HepG2 (cell line): Measurements from ENCODE around the gene INKA2. TPM values are rescaled to one million over a fixed set of nuclear protein-coding genes. Genes with fewer than 3 reads are reported as not detected.
A peak's percentile ranks its signal among the peaks of the same experiment; 100 is the strongest.

Source experiments
- ATF1 ChIP-seq: IDR thresholded peaks from 2 replicates; pipeline ENCODE4 v1.6.1; 2016; ENCODE audit warnings: mild to moderate bottlenecking, control low read depth
- ELF3 ChIP-seq: IDR thresholded peaks from 2 replicates; pipeline ENCODE4 v1.6.1; 2016; ENCODE audit warnings: missing genetic modification reagents, missing compliant biosample characterization
- ERF ChIP-seq: IDR thresholded peaks from 2 replicates; pipeline ENCODE4 v1.6.1; 2018; ENCODE audit warnings: missing biosample characterization, missing genetic modification reagents
- HNRNPL ChIP-seq: fragments of 200-400 bp; formaldehyde crosslinking; IDR thresholded peaks from 2 replicates; pipeline ENCODE4 v1.6.1; 2017; ENCODE audit warnings: mild to moderate bottlenecking, low read depth, low read length
- HOXA3 ChIP-seq: sonication (generic); formaldehyde crosslinking; IDR thresholded peaks from 2 replicates; pipeline ENCODE4 v1.5.0; 2020; ENCODE audit warnings: missing genetic modification reagents
- MTA1 ChIP-seq: sonication (generic); formaldehyde crosslinking; IDR thresholded peaks from 2 replicates; pipeline ENCODE4 v1.4.0; 2020; ENCODE audit warnings: missing genetic modification reagents, mild to moderate bottlenecking, borderline replicate concordance
- NFIC ChIP-seq: IDR thresholded peaks from 2 replicates; pipeline ENCODE4 v1.6.1; 2012; ENCODE audit warnings: mild to moderate bottlenecking, low read length, inconsistent platforms
- NKX3-1 ChIP-seq: sonication (generic); formaldehyde crosslinking; IDR thresholded peaks from 2 replicates; pipeline ENCODE4 v1.5.0; 2020; ENCODE audit warnings: missing genetic modification reagents
- PITX1 ChIP-seq: sonication (generic); formaldehyde crosslinking; IDR thresholded peaks from 2 replicates; pipeline ENCODE4 v1.5.1; 2020; ENCODE audit warnings: mild to moderate bottlenecking, missing genetic modification reagents
- SPEN ChIP-seq: sonication (generic); formaldehyde crosslinking; IDR thresholded peaks from 2 replicates; pipeline ENCODE4 v1.5.1; 2020; ENCODE audit warnings: low read depth, mild to moderate bottlenecking, missing genetic modification reagents
- SYNCRIP ChIP-seq: fragments of 200-400 bp; formaldehyde crosslinking; IDR thresholded peaks from 2 replicates; pipeline ENCODE4 v1.6.1; 2018; ENCODE audit warnings: mild to moderate bottlenecking, low read depth, low read length; ENCODE audit not compliant: insufficient read depth
- TAF1 ChIP-seq: sonication (generic); formaldehyde crosslinking; IDR thresholded peaks from 2 replicates; pipeline ENCODE4 v1.4.0; 2020; ENCODE audit warnings: missing genetic modification reagents
- ZFYVE20 ChIP-seq: sonication (generic); formaldehyde crosslinking; IDR thresholded peaks from 2 replicates; pipeline ENCODE4 v1.8.0; 2023; ENCODE audit warnings: low read depth, mild to moderate bottlenecking, moderate library complexity, missing genetic modification reagents, borderline replicate concordance
- ZNF143 ChIP-seq: sonication (generic); formaldehyde crosslinking; IDR thresholded peaks from 2 replicates; pipeline ENCODE4 v1.4.0; 2020; ENCODE audit warnings: missing genetic modification reagents
- ZNF234 ChIP-seq: sonication (generic); formaldehyde crosslinking; conservative IDR thresholded peaks from 2 replicates; pipeline ENCODE4 v1.5.1; 2020; ENCODE audit warnings: mild to moderate bottlenecking, missing genetic modification reagents
- ZNF816 ChIP-seq: sonication (generic); formaldehyde crosslinking; IDR thresholded peaks from 2 replicates; pipeline ENCODE4 v1.8.0; 2022; ENCODE audit warnings: missing genetic modification reagents, mild to moderate bottlenecking, borderline replicate concordance
- polyA plus RNA-seq, 8 experiments: library from polyadenylated mRNA; depleted of rRNA in 3 of 8; stranded (reverse) in 7 of 8; unstranded in 1 of 8; fragments of >200 nt; fragmentation: Illumina TruSeq in 4 of 8; extraction: Trizol in 4 of 8; gene quantifications; 2 replicates each; pipeline versions ENCODE4 v1.2.1 to v1.2.3, GENCODE V29; 2011 to 2016; ENCODE audit warnings: low read depth in 4 of 8, missing spikeins in 1 of 8, mixed read lengths in 1 of 8; ENCODE audit not compliant: insufficient read depth in 1 of 8
- total RNA-seq, 5 experiments: library from RNA; depleted of rRNA; stranded (reverse); fragments of >200 nt; fragmentation: Illumina TruSeq; extraction: Trizol; gene quantifications; 2 replicates each; pipeline ENCODE4 v1.2.3, GENCODE V29; 2016; ENCODE audit warnings: low read depth in 1 of 5
- TF ChIP-seq, protein P1 (sequence below): sonication (generic); formaldehyde crosslinking; IDR thresholded peaks from 2 replicates; pipeline ENCODE4 v1.9.0; 2021; ENCODE audit warnings: missing genetic modification reagents, borderline replicate concordance
- TF ChIP-seq, protein P2 (sequence below): sonication (generic); formaldehyde crosslinking; conservative IDR thresholded peaks from 2 replicates; pipeline ENCODE4 v1.4.0; 2020; ENCODE audit warnings: mild to moderate bottlenecking, missing genetic modification reagents, moderate library complexity
- TF ChIP-seq, protein P3 (sequence below): IDR thresholded peaks from 2 replicates; pipeline ENCODE4 v1.6.1; 2016; ENCODE audit warnings: mild to moderate bottlenecking, missing biosample characterization, missing genetic modification reagents
- TF ChIP-seq, protein P4 (sequence below): IDR thresholded peaks from 2 replicates; pipeline ENCODE4 v1.6.1; 2018; ENCODE audit warnings: missing genetic modification reagents, mild to moderate bottlenecking, missing compliant biosample characterization
- TF ChIP-seq, protein P5 (sequence below): sonication (generic); formaldehyde crosslinking; IDR thresholded peaks from 2 replicates; pipeline ENCODE4 v1.4.0; 2020; ENCODE audit warnings: missing genetic modification reagents, borderline replicate concordance

Gene INKA2
- total and polyA plus RNA-seq, 2 of the 13 experiments (the other 11 are each of a cell fraction or from before 2014, with no cell fraction given), result 2.6 to 4.6 TPM

DNA sequence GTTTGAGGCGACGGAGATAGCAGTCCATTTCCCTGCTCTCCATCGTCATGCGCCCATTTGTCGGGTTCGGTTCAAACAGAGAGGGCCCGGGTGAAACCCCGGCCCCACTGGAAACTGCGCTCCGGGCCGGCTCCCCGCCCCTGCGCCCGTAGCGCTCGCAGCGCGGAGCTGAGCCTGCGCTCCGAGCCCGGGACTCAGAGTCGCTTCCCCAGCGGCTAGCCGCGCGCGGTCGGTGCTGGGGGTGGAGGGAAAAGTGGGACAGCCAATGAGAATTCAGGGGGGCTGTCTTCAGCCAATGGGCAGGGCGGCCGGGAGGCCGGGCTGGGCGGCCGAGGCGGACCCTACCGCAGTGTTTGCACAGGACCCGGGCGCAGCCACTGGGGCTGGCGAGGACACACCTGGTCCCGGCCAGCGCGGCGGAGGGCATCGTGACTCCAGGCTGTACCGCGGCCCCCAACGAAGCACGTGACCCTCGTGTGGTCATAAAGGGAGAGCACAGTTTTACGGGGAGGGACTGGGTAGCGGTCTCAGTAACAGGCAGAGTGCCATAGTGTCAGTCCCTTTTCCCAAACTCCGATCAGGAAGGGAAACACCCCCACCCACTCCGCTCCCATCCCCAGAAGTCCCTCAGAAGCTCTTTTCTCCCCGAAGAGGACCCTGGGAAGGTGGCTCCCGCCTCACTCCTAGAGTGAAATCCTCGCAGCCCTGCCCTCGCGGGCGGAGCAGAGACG is at the start of gene INKA2 (continued):
- TF ChIP-seq, protein P1, sequence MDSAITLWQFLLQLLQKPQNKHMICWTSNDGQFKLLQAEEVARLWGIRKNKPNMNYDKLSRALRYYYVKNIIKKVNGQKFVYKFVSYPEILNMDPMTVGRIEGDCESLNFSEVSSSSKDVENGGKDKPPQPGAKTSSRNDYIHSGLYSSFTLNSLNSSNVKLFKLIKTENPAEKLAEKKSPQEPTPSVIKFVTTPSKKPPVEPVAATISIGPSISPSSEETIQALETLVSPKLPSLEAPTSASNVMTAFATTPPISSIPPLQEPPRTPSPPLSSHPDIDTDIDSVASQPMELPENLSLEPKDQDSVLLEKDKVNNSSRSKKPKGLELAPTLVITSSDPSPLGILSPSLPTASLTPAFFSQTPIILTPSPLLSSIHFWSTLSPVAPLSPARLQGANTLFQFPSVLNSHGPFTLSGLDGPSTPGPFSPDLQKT (CRISPR knock-in tag), result no peak
- TF ChIP-seq, protein P2, sequence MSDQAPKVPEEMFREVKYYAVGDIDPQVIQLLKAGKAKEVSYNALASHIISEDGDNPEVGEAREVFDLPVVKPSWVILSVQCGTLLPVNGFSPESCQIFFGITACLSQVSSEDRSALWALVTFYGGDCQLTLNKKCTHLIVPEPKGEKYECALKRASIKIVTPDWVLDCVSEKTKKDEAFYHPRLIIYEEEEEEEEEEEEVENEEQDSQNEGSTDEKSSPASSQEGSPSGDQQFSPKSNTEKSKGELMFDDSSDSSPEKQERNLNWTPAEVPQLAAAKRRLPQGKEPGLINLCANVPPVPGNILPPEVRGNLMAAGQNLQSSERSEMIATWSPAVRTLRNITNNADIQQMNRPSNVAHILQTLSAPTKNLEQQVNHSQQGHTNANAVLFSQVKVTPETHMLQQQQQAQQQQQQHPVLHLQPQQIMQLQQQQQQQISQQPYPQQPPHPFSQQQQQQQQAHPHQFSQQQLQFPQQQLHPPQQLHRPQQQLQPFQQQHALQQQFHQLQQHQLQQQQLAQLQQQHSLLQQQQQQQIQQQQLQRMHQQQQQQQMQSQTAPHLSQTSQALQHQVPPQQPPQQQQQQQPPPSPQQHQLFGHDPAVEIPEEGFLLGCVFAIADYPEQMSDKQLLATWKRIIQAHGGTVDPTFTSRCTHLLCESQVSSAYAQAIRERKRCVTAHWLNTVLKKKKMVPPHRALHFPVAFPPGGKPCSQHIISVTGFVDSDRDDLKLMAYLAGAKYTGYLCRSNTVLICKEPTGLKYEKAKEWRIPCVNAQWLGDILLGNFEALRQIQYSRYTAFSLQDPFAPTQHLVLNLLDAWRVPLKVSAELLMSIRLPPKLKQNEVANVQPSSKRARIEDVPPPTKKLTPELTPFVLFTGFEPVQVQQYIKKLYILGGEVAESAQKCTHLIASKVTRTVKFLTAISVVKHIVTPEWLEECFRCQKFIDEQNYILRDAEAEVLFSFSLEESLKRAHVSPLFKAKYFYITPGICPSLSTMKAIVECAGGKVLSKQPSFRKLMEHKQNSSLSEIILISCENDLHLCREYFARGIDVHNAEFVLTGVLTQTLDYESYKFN (CRISPR knock-in tag), result peak; percentile 30
- TF ChIP-seq HNRNPL (no peak), ERF (CRISPR knock-in tag) (0 out of 2 replicates have a peak, but pooled peaks have one; percentile 36), ELF3 (CRISPR knock-in tag) (no peak), TAF1 (peak; percentile 94), ZNF143 (CRISPR knock-in tag) (peak; percentile 62), ZFYVE20 (CRISPR knock-in tag) (0 out of 2 replicates have a peak, but pooled peaks have one; percentile 20), SPEN (CRISPR knock-in tag) (peak; percentile 78; the same call in 1 of the 2 replicates), ZNF816 (CRISPR knock-in tag) (no peak), ZNF234 (no peak), MTA1 (CRISPR knock-in tag) (peak; percentile 12; the same call in 1 of the 2 replicates), NFIC (no peak), HOXA3 (peak; percentile 74; the same call in 1 of the 2 replicates), NKX3-1 (CRISPR knock-in tag) (peak; percentile 22; the same call in 1 of the 2 replicates), SYNCRIP (no peak), PITX1 (CRISPR knock-in tag) (peak; percentile 82), ATF1 (CRISPR knock-in tag) (no peak)
- TF ChIP-seq, protein P3, sequence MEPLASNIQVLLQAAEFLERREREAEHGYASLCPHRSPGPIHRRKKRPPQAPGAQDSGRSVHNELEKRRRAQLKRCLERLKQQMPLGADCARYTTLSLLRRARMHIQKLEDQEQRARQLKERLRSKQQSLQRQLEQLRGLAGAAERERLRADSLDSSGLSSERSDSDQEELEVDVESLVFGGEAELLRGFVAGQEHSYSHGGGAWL, result peak; percentile 87; the same call in 1 of the 2 replicates
- TF ChIP-seq, protein P4, sequence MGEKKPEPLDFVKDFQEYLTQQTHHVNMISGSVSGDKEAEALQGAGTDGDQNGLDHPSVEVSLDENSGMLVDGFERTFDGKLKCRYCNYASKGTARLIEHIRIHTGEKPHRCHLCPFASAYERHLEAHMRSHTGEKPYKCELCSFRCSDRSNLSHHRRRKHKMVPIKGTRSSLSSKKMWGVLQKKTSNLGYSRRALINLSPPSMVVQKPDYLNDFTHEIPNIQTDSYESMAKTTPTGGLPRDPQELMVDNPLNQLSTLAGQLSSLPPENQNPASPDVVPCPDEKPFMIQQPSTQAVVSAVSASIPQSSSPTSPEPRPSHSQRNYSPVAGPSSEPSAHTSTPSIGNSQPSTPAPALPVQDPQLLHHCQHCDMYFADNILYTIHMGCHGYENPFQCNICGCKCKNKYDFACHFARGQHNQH, result no peak
- TF ChIP-seq, protein P5, sequence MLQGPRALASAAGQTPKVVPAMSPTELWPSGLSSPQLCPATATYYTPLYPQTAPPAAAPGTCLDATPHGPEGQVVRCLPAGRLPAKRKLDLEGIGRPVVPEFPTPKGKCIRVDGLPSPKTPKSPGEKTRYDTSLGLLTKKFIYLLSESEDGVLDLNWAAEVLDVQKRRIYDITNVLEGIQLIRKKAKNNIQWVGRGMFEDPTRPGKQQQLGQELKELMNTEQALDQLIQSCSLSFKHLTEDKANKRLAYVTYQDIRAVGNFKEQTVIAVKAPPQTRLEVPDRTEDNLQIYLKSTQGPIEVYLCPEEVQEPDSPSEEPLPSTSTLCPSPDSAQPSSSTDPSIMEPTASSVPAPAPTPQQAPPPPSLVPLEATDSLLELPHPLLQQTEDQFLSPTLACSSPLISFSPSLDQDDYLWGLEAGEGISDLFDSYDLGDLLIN (CRISPR knock-in tag), result peak; percentile 72; the same call in 1 of the 2 replicates
